ENCODE data around the gene TBC1D10B.
A peak's percentile ranks its signal among the peaks of the same experiment; 100 is the strongest.
"Not testable (repeated sequence)": the region's sequence is repeated elsewhere in the genome, so short reads cannot be mapped to it uniquely, and the experiment has no call there.

Gene TBC1D10B

DNA sequence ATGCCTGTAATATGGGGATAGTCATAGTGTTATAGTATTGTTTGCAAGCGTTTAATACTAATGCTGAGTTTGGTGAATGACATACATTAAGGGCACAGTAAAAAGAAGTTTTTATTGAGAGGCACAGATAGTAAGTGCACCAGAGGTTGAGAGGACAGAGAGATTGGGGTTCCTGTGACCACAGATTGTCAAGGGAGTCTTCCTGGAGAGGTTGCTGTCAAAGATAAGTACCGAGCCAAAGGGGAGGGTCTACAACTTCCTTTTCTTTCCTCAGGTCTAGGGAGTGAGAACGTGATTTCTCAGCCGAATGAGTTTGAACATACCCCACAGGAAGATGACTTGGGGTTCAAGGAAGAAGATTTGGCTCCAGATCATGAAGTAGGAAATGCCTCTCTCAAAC is 26.8 kb upstream of the TBC1D10B start:
- Histone ChIP-seq H3K9me3 (ENCODE audit: insufficient read depth, low read length, severe bottlenecking) (no peaks in the 10 kb centered on the region), H3K36me3 (ENCODE audit: insufficient read depth, low read length) (peaks cover 25% of the 10 kb centered on the region), H3K27me3 (ENCODE audit: insufficient read depth, low read length, poor library complexity) (no peaks in the 10 kb centered on the region), H4K20me1 (ENCODE audit: insufficient read depth, low read length) (peaks cover 14% of the 10 kb centered on the region), H3K4me2 (ENCODE audit: insufficient read depth, low read length) (peak overlapping the region; percentile 88), H3K4me1 (ENCODE audit: insufficient read depth, low read length) (peaks cover 65% of the 10 kb centered on the region), H3K27ac (ENCODE audit: low read length) (no peak overlapping the region), H3K4me3 (ENCODE audit: low read depth in 1 of 2, low read length in 2 of 2) (0 out of 4 replicates have a peak overlapping the region, but pooled peaks of 1 of the 2 experiments have one; percentile 29), H3K79me2 (ENCODE audit: insufficient read depth, low read length) (peaks cover 40% of the 10 kb centered on the region), H3K9ac (ENCODE audit: low read depth, low read length) (0 out of 2 replicates have a peak overlapping the region, but pooled peaks have one; percentile 96), H2AFZ (ENCODE audit: low read depth, low read length) (no peak overlapping the region)
- no peak for ATAC-seq (ENCODE audit: insufficient read depth, low read depth)
- no peak for DNase-seq
- TF ChIP-seq, protein P1, sequence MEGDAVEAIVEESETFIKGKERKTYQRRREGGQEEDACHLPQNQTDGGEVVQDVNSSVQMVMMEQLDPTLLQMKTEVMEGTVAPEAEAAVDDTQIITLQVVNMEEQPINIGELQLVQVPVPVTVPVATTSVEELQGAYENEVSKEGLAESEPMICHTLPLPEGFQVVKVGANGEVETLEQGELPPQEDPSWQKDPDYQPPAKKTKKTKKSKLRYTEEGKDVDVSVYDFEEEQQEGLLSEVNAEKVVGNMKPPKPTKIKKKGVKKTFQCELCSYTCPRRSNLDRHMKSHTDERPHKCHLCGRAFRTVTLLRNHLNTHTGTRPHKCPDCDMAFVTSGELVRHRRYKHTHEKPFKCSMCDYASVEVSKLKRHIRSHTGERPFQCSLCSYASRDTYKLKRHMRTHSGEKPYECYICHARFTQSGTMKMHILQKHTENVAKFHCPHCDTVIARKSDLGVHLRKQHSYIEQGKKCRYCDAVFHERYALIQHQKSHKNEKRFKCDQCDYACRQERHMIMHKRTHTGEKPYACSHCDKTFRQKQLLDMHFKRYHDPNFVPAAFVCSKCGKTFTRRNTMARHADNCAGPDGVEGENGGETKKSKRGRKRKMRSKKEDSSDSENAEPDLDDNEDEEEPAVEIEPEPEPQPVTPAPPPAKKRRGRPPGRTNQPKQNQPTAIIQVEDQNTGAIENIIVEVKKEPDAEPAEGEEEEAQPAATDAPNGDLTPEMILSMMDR (IDR thresholded peaks at IDR 0.05; ENCODE audit: borderline replicate concordance, extremely low read depth, low read length, poor library complexity, severe bottlenecking) = no peak
- TF ChIP-seq EZH2 (IDR thresholded peaks at IDR 0.05; ENCODE audit: borderline replicate concordance, low read depth, low read length, severe bottlenecking) = no peak

- not testable (repeated sequence) for H2AFZ ChIP-seq (ENCODE audit: low read depth, low read length); H3K27me3 ChIP-seq (ENCODE audit: insufficient read depth, low read length, poor library complexity); DNase-seq; H3K9me3 ChIP-seq (ENCODE audit: insufficient read depth, low read length, severe bottlenecking); ATAC-seq (ENCODE audit: insufficient read depth, low read depth); H3K27ac ChIP-seq (ENCODE audit: low read length)
- Histone ChIP-seq H4K20me1 (ENCODE audit: insufficient read depth, low read length) (peaks cover 14% of the 10 kb centered on the region), H3K79me2 (ENCODE audit: insufficient read depth, low read length) (peaks cover 40% of the 10 kb centered on the region), H3K9ac (ENCODE audit: low read depth, low read length) (peak overlapping the region; percentile 96), H3K4me3 (ENCODE audit: low read depth in 1 of 2, low read length in 2 of 2) (peak overlapping the region in 1 of 2 experiments; percentile 90; a peak in 2 of 4 replicates), H3K36me3 (ENCODE audit: insufficient read depth, low read length) (peaks cover 25% of the 10 kb centered on the region), H3K4me1 (ENCODE audit: insufficient read depth, low read length) (peaks cover 65% of the 10 kb centered on the region), H3K4me2 (ENCODE audit: insufficient read depth, low read length) (peak overlapping the region; percentile 88)
Measured at GRCh38 chr16:30396627-30397026, 26.3 kb upstream of the TBC1D10B start.

DNA sequence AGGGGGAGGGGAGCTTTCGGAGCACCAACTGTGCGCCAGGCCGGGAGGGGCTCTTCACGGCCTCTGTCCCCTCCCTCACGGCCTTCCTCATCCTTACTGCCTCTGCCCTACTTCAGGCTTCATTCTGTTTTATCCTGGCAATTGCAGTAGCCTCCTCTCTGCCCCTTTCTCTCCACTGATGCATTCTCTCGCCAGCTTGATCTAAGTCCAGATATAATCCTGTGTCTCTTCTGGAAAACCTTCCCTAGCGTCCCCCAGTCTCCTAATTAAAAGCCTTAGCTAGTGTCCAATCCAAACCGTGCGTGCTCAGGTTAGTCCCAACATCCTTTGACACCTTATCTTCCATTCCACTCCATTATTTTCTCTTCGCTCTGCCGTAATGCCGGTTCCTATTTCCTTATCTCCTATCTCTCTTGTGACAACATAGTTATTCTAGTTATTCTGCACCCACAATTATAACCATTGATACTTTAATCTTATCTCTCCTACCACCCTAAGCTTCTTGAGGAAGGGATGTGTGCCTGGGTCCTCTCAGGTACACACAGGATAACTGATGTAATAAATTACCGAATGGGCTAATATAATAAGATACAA is 25.8 kb upstream of the TBC1D10B start:
- H3K27ac ChIP-seq (ENCODE audit: low read length) = peak overlapping the region; percentile 88
- DNase-seq = no peak
- H3K4me3 ChIP-seq (ENCODE audit: low read depth in 1 of 2, low read length in 2 of 2) = peak overlapping the region; percentile 68 to 90; a peak in 3 of 4 replicates
- ATAC-seq (ENCODE audit: insufficient read depth, low read depth) = 0 out of 3 replicates have a peak, but pooled peaks have one; percentile 2
- H3K36me3 ChIP-seq (ENCODE audit: insufficient read depth, low read length) = peaks cover 25% of the 10 kb centered on the region
- H3K4me2 ChIP-seq (ENCODE audit: insufficient read depth, low read length) = peak overlapping the region; percentile 88
- peaks cover 40% of the 10 kb centered on the region for H3K79me2 ChIP-seq (ENCODE audit: insufficient read depth, low read length)
- H3K4me1 ChIP-seq (ENCODE audit: insufficient read depth, low read length) = peaks cover 64% of the 10 kb centered on the region
- H2AFZ ChIP-seq (ENCODE audit: low read depth, low read length) = peak overlapping the region; percentile 81
- peaks cover 14% of the 10 kb centered on the region for H4K20me1 ChIP-seq (ENCODE audit: insufficient read depth, low read length)
- TF ChIP-seq, protein P1 (IDR thresholded peaks at IDR 0.05; ENCODE audit: borderline replicate concordance, extremely low read depth, low read length, poor library complexity, severe bottlenecking) = no peak
- TF ChIP-seq EZH2 (IDR thresholded peaks at IDR 0.05; ENCODE audit: borderline replicate concordance, low read depth, low read length, severe bottlenecking) = no peak
- peak overlapping the region; percentile 96 for H3K9ac ChIP-seq (ENCODE audit: low read depth, low read length)
- no peaks in the 10 kb centered on the region for H3K27me3 ChIP-seq (ENCODE audit: insufficient read depth, low read length, poor library complexity)
- H3K9me3 ChIP-seq (ENCODE audit: insufficient read depth, low read length, severe bottlenecking) = no peaks in the 10 kb centered on the region

DNA sequence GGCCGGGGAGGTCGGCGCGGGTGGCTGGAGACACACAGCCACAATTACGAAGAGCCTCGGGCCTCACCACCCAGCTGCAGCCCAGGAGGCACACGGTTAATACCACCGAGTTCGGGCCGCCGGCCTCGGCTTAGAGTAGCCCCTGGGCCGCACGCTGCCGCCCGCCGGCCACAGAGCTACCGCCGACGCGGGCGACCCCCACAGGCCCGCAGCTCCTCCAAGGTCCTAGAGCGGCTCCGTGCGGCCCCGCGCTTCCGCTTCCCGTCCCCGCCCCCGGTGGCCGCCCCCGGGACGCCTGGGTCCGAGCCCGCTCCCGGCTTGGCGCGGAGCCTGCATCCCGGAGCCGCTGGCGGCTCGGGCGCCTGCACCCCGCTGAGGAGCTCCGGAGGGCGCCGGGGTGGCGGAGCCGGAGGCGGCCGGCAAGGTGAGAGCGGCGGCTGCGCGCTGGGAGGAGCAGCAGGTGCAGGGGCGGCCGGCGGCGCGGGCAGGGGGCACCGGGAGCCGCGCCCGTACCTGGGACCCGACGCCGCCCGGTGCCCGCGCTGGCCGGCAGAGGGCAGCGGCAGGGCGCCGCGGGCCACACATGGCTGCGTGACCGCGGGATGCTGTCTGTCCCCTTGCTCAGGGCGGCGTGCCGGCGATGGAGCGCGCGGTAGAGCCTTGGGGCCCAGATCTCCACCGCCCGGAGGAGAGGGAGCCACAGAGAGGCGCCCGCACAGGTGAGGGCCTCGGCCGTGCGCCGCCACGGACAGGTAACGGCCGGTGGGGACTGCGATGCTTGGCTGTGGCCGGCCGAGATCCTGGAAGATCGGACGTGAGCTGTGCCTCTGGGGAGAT is 25.1 kb upstream of the TBC1D10B start, which contains the start of gene ZNF48:
ZNF48 (plus strand) TSS at position 266 of the 837 bp plus-strand sequence; CDS start at position 641, 375 bp downstream.
- no peak for TF ChIP-seq EZH2 (IDR thresholded peaks at IDR 0.05; ENCODE audit: borderline replicate concordance, low read depth, low read length, severe bottlenecking)
- TF ChIP-seq, protein P1 (IDR thresholded peaks at IDR 0.05; ENCODE audit: borderline replicate concordance, extremely low read depth, low read length, poor library complexity, severe bottlenecking) = peak; percentile 32
- Histone ChIP-seq H3K4me3 (ENCODE audit: low read depth in 1 of 2, low read length in 2 of 2) (peak within 1 kb of the TSS; percentile 68 to 90), H3K27me3 (ENCODE audit: insufficient read depth, low read length, poor library complexity) (no peaks in the 10 kb centered on the region), H3K36me3 (ENCODE audit: insufficient read depth, low read length) (peaks cover 25% of the 10 kb centered on the region), H2AFZ (ENCODE audit: low read depth, low read length) (peak within 1 kb of the TSS; percentile 81), H3K27ac (ENCODE audit: low read length) (peak within 1 kb of the TSS; percentile 88), H3K9ac (ENCODE audit: low read depth, low read length) (peak within 1 kb of the TSS; percentile 96), H3K4me1 (ENCODE audit: insufficient read depth, low read length) (peaks cover 56% of the 10 kb centered on the region), H3K9me3 (ENCODE audit: insufficient read depth, low read length, severe bottlenecking) (no peaks in the 10 kb centered on the region), H4K20me1 (ENCODE audit: insufficient read depth, low read length) (peaks cover 14% of the 10 kb centered on the region), H3K79me2 (ENCODE audit: insufficient read depth, low read length) (peaks cover 40% of the 10 kb centered on the region), H3K4me2 (ENCODE audit: insufficient read depth, low read length) (peak within 1 kb of the TSS; percentile 88)
- DNase-seq = peak; percentile 65
- peak; percentile 76 for ATAC-seq (ENCODE audit: insufficient read depth, low read depth)
